B cell (primary cell): Measurements from ENCODE around the gene MARF1. TPM values are rescaled to one million over a fixed set of nuclear protein-coding genes. Genes with fewer than 3 reads are reported as not detected.

Experiments
- ATAC-seq: fragments of 200-7000 bp; cut with Tn5 transposase; one replicate; pipeline ENCODE4 v1.10.0; 2021; ENCODE audit warnings: low read depth, mild to moderate bottlenecking, moderate number of reproducible peaks, moderate library complexity
- CTCF ChIA-PET: fragments of 350-600 bp; sonication (Branson Sonifier 250); formaldehyde crosslinking; loops from one replicate; lab custom pipeline; 2021; ENCODE audit warnings: antibody characterized with exemption, inconsistent platforms; lab: Charles Lee
- POLR2A ChIA-PET: fragments of 350-600 bp; sonication (Branson Sonifier 250); formaldehyde crosslinking; loops from one replicate; lab custom pipeline; 2021; ENCODE audit warnings: antibody characterized with exemption; lab: Charles Lee
- DNase-seq: peaks from one replicate; pipeline ENCODE4 v3.0.0; 2013
- H2AFZ ChIP-seq: 2 replicates; pipeline ENCODE4 v1.6.1; 2012; ENCODE audit warnings: mild to moderate bottlenecking, low read depth, low read length; ENCODE audit not compliant: insufficient read depth, poor library complexity, severe bottlenecking
- H3K27ac ChIP-seq, 2 donors: 1 replicate in 1 of 2; 2 replicates in 1 of 2; pipeline ENCODE4 v1.5.1; 2012 to 2013; ENCODE audit warnings: low read length in 2 of 2, mild to moderate bottlenecking in 2 of 2, moderate library complexity in 1 of 2
- H3K27me3 ChIP-seq, 4 experiments: fragments of 200-600 bp in 1 of 4; sonication (generic) in 1 of 4; replicated peaks in 1 of 4; 1 replicate in 2 of 4; 2 replicates in 2 of 4; pipeline versions ENCODE4 v1.6.1 to v1.7.0; 2013 to 2016; ENCODE audit warnings: low read length in 3 of 4, mild to moderate bottlenecking in 2 of 4, mixed read lengths in 1 of 4, moderate library complexity in 1 of 4; ENCODE audit not compliant: insufficient read depth in 4 of 4, control insufficient read depth in 3 of 4; ENCODE audit errors: control extremely low read depth in 1 of 4
- H3K36me3 ChIP-seq, 2 experiments: replicated peaks in 1 of 2; 1 replicate in 1 of 2; 2 replicates in 1 of 2; pipeline versions ENCODE4 v1.6.1 to v1.7.1; 2013; ENCODE audit warnings: low read length in 1 of 2; ENCODE audit not compliant: insufficient read depth in 2 of 2, control insufficient read depth in 1 of 2; ENCODE audit errors: control extremely low read depth in 1 of 2, extremely low read depth in 1 of 2
- H3K4me1 ChIP-seq, 2 donors: fragments of 200-600 bp in 1 of 2; sonication (generic) in 1 of 2; 1 replicate in 1 of 2; 2 replicates in 1 of 2; pipeline versions ENCODE4 v1.5.1 to v1.6.1; 2013 to 2017; ENCODE audit warnings: low read length in 2 of 2; ENCODE audit not compliant: control insufficient read depth in 2 of 2, insufficient read depth in 2 of 2
- H3K4me2 ChIP-seq: replicated peaks from 2 replicates; pipeline ENCODE3; 2012; ENCODE audit warnings: mild to moderate bottlenecking, low read depth, low read length; ENCODE audit not compliant: poor library complexity, severe bottlenecking
- H3K4me3 ChIP-seq, 5 experiments: fragments of 200-600 bp in 1 of 5; sonication (generic) in 1 of 5; 1 replicate in 3 of 5; 2 replicates in 2 of 5; pipeline versions ENCODE4 v1.5.1 to v1.7.0; 2011 to 2016; ENCODE audit warnings: low read length in 4 of 5, mild to moderate bottlenecking in 4 of 5, low read depth in 2 of 5, control low read depth in 1 of 5, moderate library complexity in 1 of 5; ENCODE audit not compliant: insufficient read depth in 1 of 5; ENCODE audit errors: control extremely low read depth in 1 of 5, extremely low read depth in 1 of 5
- H3K79me2 ChIP-seq: fragments of 200-600 bp; sonication (generic); one replicate; pipeline ENCODE4 v1.6.0; 2016; ENCODE audit warnings: low read length; ENCODE audit not compliant: control insufficient read depth, insufficient read depth
- H3K9ac ChIP-seq: fragments of 200-600 bp; sonication (generic); 2 replicates; pipeline ENCODE4 v1.6.1; 2017; ENCODE audit warnings: mild to moderate bottlenecking, low read length, moderate library complexity
- H3K9me3 ChIP-seq, 3 donors: one replicate each; pipeline versions ENCODE4 v1.6.1 to v1.7.1; 2013; ENCODE audit warnings: low read length in 2 of 3; ENCODE audit not compliant: control insufficient read depth in 2 of 3, insufficient read depth in 1 of 3; ENCODE audit errors: control extremely low read depth in 1 of 3
- H4K20me1 ChIP-seq: 2 replicates; pipeline ENCODE4 v1.6.0; 2012; ENCODE audit warnings: mild to moderate bottlenecking, low read length; ENCODE audit not compliant: insufficient read depth, control insufficient read depth, poor library complexity, severe bottlenecking
- H3K27ac Mint-ChIP-seq: one replicate; pipeline ENCODE4 v1.8.0; 2021; ENCODE audit warnings: mixed read lengths
- H3K27me3 Mint-ChIP-seq: one replicate; pipeline ENCODE4 v1.8.0; 2021; ENCODE audit warnings: mixed read lengths
- H3K4me1 Mint-ChIP-seq: one replicate; pipeline ENCODE4 v1.8.0; 2021; ENCODE audit warnings: mixed read lengths
- H3K4me3 Mint-ChIP-seq: one replicate; pipeline ENCODE4 v1.8.0; 2021; ENCODE audit warnings: mixed read lengths
- H3K9me3 Mint-ChIP-seq: one replicate; pipeline ENCODE4 v1.8.0; 2022; ENCODE audit warnings: mixed read lengths; ENCODE audit not compliant: insufficient read depth
- CTCF ChIP-seq: fragments of 200-600 bp; IDR thresholded peaks from one replicate; pipeline ENCODE4 v1.8.0; 2022; ENCODE audit warnings: antibody characterized with exemption, mild to moderate bottlenecking
- EZH2 ChIP-seq: IDR thresholded peaks from 2 replicates; pipeline ENCODE4 v1.6.1; 2012; ENCODE audit warnings: borderline replicate concordance, low read depth, mild to moderate bottlenecking, moderate library complexity, low read length; ENCODE audit not compliant: insufficient read depth, poor library complexity, severe bottlenecking
- WGBS: methylation state at CpG from one replicate; pipeline ENCODE4 v1.1.5; 2013; ENCODE audit warnings: missing lambda C conversion rate; ENCODE audit not compliant: insufficient coverage; 5-methylcytosine and 5-hydroxymethylcytosine counted together
- intact Hi-C: fragments of 100-400 bp; cut with micrococcal nuclease; formaldehyde crosslinking; loops from one replicate; pipeline ENCODE4 v1.10.0; 2022
- polyA plus RNA-seq: library from polyadenylated mRNA; depleted of rRNA; stranded (reverse); fragments of >200 nt; gene quantifications from 2 replicates; pipeline ENCODE4 v1.2.3, GENCODE V29; 2012
- total RNA-seq, 2 donors: library from RNA; stranded (reverse); fragments of 120-200 nt in 1 of 2; gene quantifications; 1 replicate in 1 of 2; 2 replicates in 1 of 2; pipeline versions ENCODE4 v1.2.3 to v1.2.4, GENCODE V29; 2013 to 2022

MARF1 gene
- total and polyA plus RNA-seq, 2 donors (not counting 1 experiment from before 2014, with no cell fraction given) = 68.0 to 366 TPM

GRCh38 chr16:15652293-15653001 is 9.5 kb upstream of the MARF1 start:
- Mint-ChIP-seq H3K27me3 (no peaks in the 10 kb centered on the region), H3K4me3 (peak overlapping the region; percentile 46), H3K4me1 (peaks cover 44% of the 10 kb centered on the region), H3K9me3 (no peaks in the 10 kb centered on the region), H3K27ac (peak overlapping the region; percentile 61)
- Histone ChIP-seq H3K4me1 (peaks cover 21 to 36% of the 10 kb centered on the region in 2 donors), H3K36me3 (peaks cover 3 to 16% of the 10 kb centered on the region in 2 experiments), H3K4me3 (no peak overlapping the region), H2AFZ (no peak overlapping the region), H4K20me1 (peaks cover 45% of the 10 kb centered on the region), H3K9ac (no peak overlapping the region), H3K9me3 (no peaks in the 10 kb centered on the region), H3K27me3 (no peaks in the 10 kb centered on the region), H3K4me2 (peak overlapping the region; percentile 22), H3K79me2 (peaks cover 82% of the 10 kb centered on the region), H3K27ac (no peak overlapping the region)
- 96% methylated on average over 8 of the region's 14 CpGs for WGBS
- ATAC-seq (no peak), DNase-seq (no peak)
- ChIA-PET POLR2A (no interaction called here), CTCF (interaction anchor here (1.3 to 2.4 kb wide), 2 partner anchors 10 to 13 kb away, joined by 3 to 8 read pairs; partner anchors contain the start of gene MARF1)
- TF ChIP-seq EZH2 (no peak), CTCF (no peak)
- intact Hi-C loops = no loop called here

- Mint-ChIP-seq H3K4me1 (peaks cover 37% of the 10 kb centered on the region), H3K9me3 (no peaks in the 10 kb centered on the region), H3K27ac (peak overlapping the region; percentile 93), H3K4me3 (peak overlapping the region; percentile 98), H3K27me3 (no peaks in the 10 kb centered on the region)
- intact Hi-C loops = loop anchor here (1.0 to 2.0 kb wide), 4 partner anchors 8 to 22 kb away; no protein-coding TSS in a partner anchor
- TF ChIP-seq EZH2 = no peak
- TF ChIP-seq CTCF = no peak
- peak overlapping the region; percentile 76 to 97 (median 85) for H3K4me3 ChIP-seq
- H3K27ac ChIP-seq = peak overlapping the region; percentile 86 to 88
- peak; percentile 70 for DNase-seq
- peaks cover 45% of the 10 kb centered on the region for H4K20me1 ChIP-seq
- peak overlapping the region; percentile 80 for H3K4me2 ChIP-seq
- ChIA-PET POLR2A (interaction anchor here (0.6 to 0.7 kb wide), 2 partner anchors 8 to 60 kb away, joined by 3 to 4 read pairs; partner anchors contain the start of gene MARF1), CTCF (interaction anchor here (2.4 kb wide), 1 partner anchor 8 kb away, joined by 8 read pairs; the partner anchor contains the start of gene MARF1)
- H3K9me3 ChIP-seq = no peaks in the 10 kb centered on the region
- peaks cover 21 to 36% of the 10 kb centered on the region in 2 donors for H3K4me1 ChIP-seq
- peak overlapping the region; percentile 91 for H2AFZ ChIP-seq
- peaks cover 71% of the 10 kb centered on the region for H3K79me2 ChIP-seq
- WGBS = 1% methylated on average over 17 of the region's 18 CpGs
- peak; percentile 32 for ATAC-seq
- H3K36me3 ChIP-seq = peaks cover 3 to 16% of the 10 kb centered on the region in 2 experiments
- H3K27me3 ChIP-seq = no peaks in the 10 kb centered on the region
- peak overlapping the region; percentile 81 for H3K9ac ChIP-seq
These were observed 7.8 kb upstream of the MARF1 start for GRCh38 chr16:15650698-15651171.
